Endothelial cell of umbilical vein (primary cell): Measurements from ENCODE around the gene ARPC5. TPM values are rescaled to one million over a fixed set of nuclear protein-coding genes. Genes with fewer than 3 reads are reported as not detected.

Source experiments
- BruUV-seq: library from RNA; stranded (reverse); fragments of 400-500 nt; replicated peaks from 2 replicates; lab custom pipeline; 2021; lab: Mats Ljungman, UMichigan
- CTCF ChIA-PET: fragments of 300-600, 350-600 bp; sonication (Branson Sonifier 250); formaldehyde crosslinking; loops from one replicate; lab custom pipeline; 2021; ENCODE audit warnings: antibody characterized with exemption, inconsistent platforms; lab: Charles Lee
- POLR2A ChIA-PET: fragments of 300-600, 350-600 bp; sonication (Branson Sonifier 250); formaldehyde crosslinking; loops from one replicate; lab custom pipeline; 2021; ENCODE audit warnings: antibody characterized with exemption, inconsistent platforms; lab: Charles Lee
- DNase-seq: peaks from one replicate; pipeline ENCODE4 v3.0.0-alpha.2; 2011; ENCODE audit warnings: low read depth, low spot score
- FAIRE-seq: peaks from 2 replicates; lab custom pipeline; 2011; peaks lifted over from hg19 to GRCh38; lab: Jason Lieb, UNC
- H2AFZ ChIP-seq: 2 replicates; pipeline ENCODE4 v1.6.0; 2012; ENCODE audit warnings: low read depth, low read length, control low read depth, inconsistent platforms
- H3K27ac ChIP-seq: 2 replicates; pipeline ENCODE4 v1.5.1; 2011; ENCODE audit warnings: low read depth, mild to moderate bottlenecking, control low read depth, low read length, moderate library complexity; ENCODE audit not compliant: insufficient read depth
- H3K27me3 ChIP-seq, 2 experiments: 2 replicates each; pipeline versions ENCODE4 v1.6.0 to v1.6.1; 2011; ENCODE audit warnings: low read length in 2 of 2, mixed read lengths in 1 of 2; ENCODE audit not compliant: control insufficient read depth in 2 of 2, insufficient read depth in 2 of 2
- H3K36me3 ChIP-seq, 2 experiments: 2 replicates in 1 of 2; 3 replicates in 1 of 2; pipeline ENCODE4 v1.5.1; 2011; ENCODE audit warnings: low read length in 2 of 2, mild to moderate bottlenecking in 1 of 2, moderate library complexity in 1 of 2; ENCODE audit not compliant: control insufficient read depth in 2 of 2, insufficient read depth in 2 of 2; ENCODE audit errors: extremely low read depth in 1 of 2
- H3K4me1 ChIP-seq: 3 replicates; pipeline ENCODE4 v1.5.1; 2011; ENCODE audit warnings: mild to moderate bottlenecking, low read length; ENCODE audit not compliant: control insufficient read depth, insufficient read depth; ENCODE audit errors: extremely low read depth
- H3K4me2 ChIP-seq: 2 replicates; pipeline ENCODE4 v1.6.1; 2011; ENCODE audit warnings: low read length, control low read depth, mixed read lengths; ENCODE audit not compliant: insufficient read depth
- H3K4me3 ChIP-seq, 3 experiments: fragments of 200-600 bp in 1 of 3; sonication (generic), shearing (Covaris generic) in 1 of 3; replicated peaks in 1 of 3; 2 replicates each; pipeline ENCODE4 v1.5.1; 2011 to 2016; ENCODE audit warnings: control low read depth in 3 of 3, low read length in 3 of 3, mild to moderate bottlenecking in 2 of 3, inconsistent platforms in 1 of 3, low read depth in 1 of 3, moderate library complexity in 1 of 3; ENCODE audit not compliant: insufficient read depth in 1 of 3
- H3K79me2 ChIP-seq: 2 replicates; pipeline ENCODE4 v1.6.0; 2012; ENCODE audit warnings: low read length, inconsistent platforms; ENCODE audit not compliant: control insufficient read depth, insufficient read depth
- H3K9ac ChIP-seq: replicated peaks from 2 replicates; pipeline ENCODE3; 2011; ENCODE audit warnings: low read length, control low read depth; ENCODE audit not compliant: insufficient read depth; ENCODE audit errors: extremely low read depth
- H3K9me1 ChIP-seq: replicated peaks from 3 replicates; pipeline ENCODE4 v1.6.0; 2011; ENCODE audit warnings: mild to moderate bottlenecking, low read length; ENCODE audit not compliant: control insufficient read depth, insufficient read depth; ENCODE audit errors: extremely low read depth
- H3K9me3 ChIP-seq: replicated peaks from 2 replicates; pipeline ENCODE4 v1.5.1; 2012; ENCODE audit warnings: low read length, inconsistent platforms; ENCODE audit not compliant: control insufficient read depth, insufficient read depth
- H4K20me1 ChIP-seq: replicated peaks from 2 replicates; pipeline ENCODE3; 2011; ENCODE audit warnings: mild to moderate bottlenecking, low read length; ENCODE audit not compliant: control insufficient read depth, insufficient read depth; ENCODE audit errors: extremely low read depth
- CTCF ChIP-seq, 2 donors: IDR thresholded peaks; 1 replicate in 1 of 2; 2 replicates in 1 of 2; pipeline ENCODE4 v1.5.1; 2011; ENCODE audit warnings: low read length in 2 of 2, mild to moderate bottlenecking in 2 of 2, moderate library complexity in 2 of 2, control low read depth in 1 of 2, inconsistent platforms in 1 of 2, low read depth in 1 of 2; ENCODE audit not compliant: insufficient read depth in 1 of 2; ENCODE audit errors: extremely low read depth in 1 of 2
- EZH2 ChIP-seq: IDR thresholded peaks from 2 replicates; pipeline ENCODE4 v1.6.1; 2012; ENCODE audit warnings: borderline replicate concordance, low read depth, mild to moderate bottlenecking, moderate library complexity, low read length, inconsistent platforms; ENCODE audit not compliant: severe bottlenecking
- FOS ChIP-seq: IDR thresholded peaks from 2 replicates; pipeline ENCODE4 v1.6.1; 2011; ENCODE audit warnings: mild to moderate bottlenecking, low read length, moderate library complexity, borderline replicate concordance; ENCODE audit not compliant: insufficient read depth
- GATA2 ChIP-seq: IDR thresholded peaks from 2 replicates; pipeline ENCODE4 v1.7.0; 2011; ENCODE audit warnings: low read depth, mild to moderate bottlenecking, moderate library complexity, mixed read lengths, low read length; ENCODE audit not compliant: insufficient read length, insufficient read depth
- JUN ChIP-seq: IDR thresholded peaks from 2 replicates; pipeline ENCODE4 v1.6.1; 2011; ENCODE audit warnings: borderline replicate concordance, low read depth; ENCODE audit not compliant: insufficient read length, insufficient read depth
- MAX ChIP-seq: IDR thresholded peaks from 2 replicates; pipeline ENCODE4 v1.6.1; 2011; ENCODE audit not compliant: insufficient read depth, insufficient read length
- MYC ChIP-seq: IDR thresholded peaks from one replicate; pipeline ENCODE4 v1.6.1; 2011; ENCODE audit warnings: mild to moderate bottlenecking, low read depth, low read length
- POLR2A ChIP-seq: IDR thresholded peaks from 2 replicates; pipeline ENCODE4 v1.6.1; 2012; ENCODE audit warnings: low read depth, mild to moderate bottlenecking, control low read depth, low read length
- POLR2AphosphoS5 ChIP-seq: IDR thresholded peaks from 2 replicates; pipeline ENCODE4 v1.6.1; 2012; ENCODE audit warnings: low read depth, mild to moderate bottlenecking, control low read depth, low read length, moderate library complexity; ENCODE audit not compliant: insufficient read depth
- dilution Hi-C: fragments of 300-500 bp; cut with MboI; formaldehyde crosslinking; loops from one replicate; pipeline ENCODE4 v1.15.0; 2019; ENCODE audit warnings: low sequenced_read_pairs; ENCODE audit not compliant: extremely low pct_ligation_motif_present
- intact Hi-C: fragments of 100-400 bp; cut with micrococcal nuclease; formaldehyde crosslinking; loops from one replicate; pipeline ENCODE4 v1.10.0; 2022
- polyA plus RNA-seq, 4 experiments: library from polyadenylated mRNA; depleted of rRNA in 3 of 4; stranded (reverse) in 3 of 4; unstranded in 1 of 4; fragments of >200 nt; gene quantifications; 2 replicates each; pipeline versions ENCODE4 v1.2.1 to v1.2.3, GENCODE V29; 2011 to 2012; ENCODE audit warnings: missing spikeins in 1 of 4
- total RNA-seq: library from RNA; stranded (reverse); gene quantifications from 2 replicates; pipeline ENCODE4 v1.2.3, GENCODE V29; 2021

The ARPC5 gene
- total and polyA plus RNA-seq, 2 donors (not counting 3 experiments of a cell fraction or from before 2014, with no cell fraction given) = 110 to 185 TPM

- POLR2A ChIA-PET = no interaction called here
Observed at GRCh38 chr1:183673605-183674323, 38.2 kb upstream of the ARPC5 start.

More at GRCh38 chr1:183673605-183674323, 38.2 kb upstream of the ARPC5 start:
- dilution Hi-C loops = no loop called here
- H3K4me2 ChIP-seq = no peak overlapping the region
- no peak for TF ChIP-seq JUN
- TF ChIP-seq POLR2A = no peak
- no peak for TF ChIP-seq EZH2
- no peak for TF ChIP-seq POLR2AphosphoS5
- no peak for TF ChIP-seq FOS
- no peak for TF ChIP-seq MYC
- no peak for TF ChIP-seq GATA2
- TF ChIP-seq MAX = no peak
- no peak for TF ChIP-seq CTCF (IDR thresholded peaks at IDR 0.05; ENCODE audit: extremely low read depth in 1 of 2, insufficient read depth in 1 of 2, low read depth in 1 of 2, low read length in 2 of 2)
- H3K27me3 ChIP-seq = no peaks in the 10 kb centered on the region
- H3K9me1 ChIP-seq = no peaks in the 10 kb centered on the region
- H3K79me2 ChIP-seq = no peaks in the 10 kb centered on the region
- no peak overlapping the region for H2AFZ ChIP-seq
- H3K9me3 ChIP-seq = no peaks in the 10 kb centered on the region
- BruUV-seq = no TSS peak
- no peak overlapping the region for H3K27ac ChIP-seq
- no peak overlapping the region for H3K4me3 ChIP-seq
- DNase-seq (no peak), FAIRE-seq (no peak)
- CTCF ChIA-PET = interaction anchor here (1.2 to 1.9 kb wide), 2 partner anchors 11 to 242 kb away, joined by 4 to 12 read pairs; no protein-coding TSS in a partner anchor
- no peak overlapping the region for H3K9ac ChIP-seq
- no peaks in the 10 kb centered on the region for H3K36me3 ChIP-seq
- H4K20me1 ChIP-seq = no peaks in the 10 kb centered on the region
- intact Hi-C loops = no loop called here
- no peaks in the 10 kb centered on the region for H3K4me1 ChIP-seq
